Measurements from ENCODE around the gene SSBP2. TPM values are rescaled to one million over a fixed set of nuclear protein-coding genes. Genes with fewer than 3 reads are reported as not detected.

Gene SSBP2
- total and polyA plus RNA-seq, 2 of the 8 experiments (the other 6 are each of a cell fraction or from before 2014, with no cell fraction given), result 21.5 to 36.2 TPM

DNA sequence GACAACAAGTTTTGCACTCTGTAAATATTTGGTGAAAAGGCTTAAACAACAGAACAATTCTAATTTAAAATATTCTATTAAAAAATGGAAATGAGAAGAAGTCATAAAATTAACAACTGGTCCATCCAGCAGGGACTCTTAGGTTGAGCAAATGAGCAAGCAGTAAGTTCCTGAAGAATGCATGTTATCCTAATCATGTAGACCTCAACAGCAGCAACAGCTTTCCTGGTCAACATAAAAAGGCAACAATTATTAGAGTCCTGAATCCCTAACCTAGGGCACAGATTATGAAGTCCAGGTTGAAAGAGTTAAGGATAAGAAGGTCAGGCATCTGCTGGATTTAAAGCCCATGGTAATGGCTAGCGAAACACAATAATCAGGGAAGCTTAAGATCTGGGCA, 120.9 kb downstream of the SSBP2 start (continued):
- TF ChIP-seq, protein P1, sequence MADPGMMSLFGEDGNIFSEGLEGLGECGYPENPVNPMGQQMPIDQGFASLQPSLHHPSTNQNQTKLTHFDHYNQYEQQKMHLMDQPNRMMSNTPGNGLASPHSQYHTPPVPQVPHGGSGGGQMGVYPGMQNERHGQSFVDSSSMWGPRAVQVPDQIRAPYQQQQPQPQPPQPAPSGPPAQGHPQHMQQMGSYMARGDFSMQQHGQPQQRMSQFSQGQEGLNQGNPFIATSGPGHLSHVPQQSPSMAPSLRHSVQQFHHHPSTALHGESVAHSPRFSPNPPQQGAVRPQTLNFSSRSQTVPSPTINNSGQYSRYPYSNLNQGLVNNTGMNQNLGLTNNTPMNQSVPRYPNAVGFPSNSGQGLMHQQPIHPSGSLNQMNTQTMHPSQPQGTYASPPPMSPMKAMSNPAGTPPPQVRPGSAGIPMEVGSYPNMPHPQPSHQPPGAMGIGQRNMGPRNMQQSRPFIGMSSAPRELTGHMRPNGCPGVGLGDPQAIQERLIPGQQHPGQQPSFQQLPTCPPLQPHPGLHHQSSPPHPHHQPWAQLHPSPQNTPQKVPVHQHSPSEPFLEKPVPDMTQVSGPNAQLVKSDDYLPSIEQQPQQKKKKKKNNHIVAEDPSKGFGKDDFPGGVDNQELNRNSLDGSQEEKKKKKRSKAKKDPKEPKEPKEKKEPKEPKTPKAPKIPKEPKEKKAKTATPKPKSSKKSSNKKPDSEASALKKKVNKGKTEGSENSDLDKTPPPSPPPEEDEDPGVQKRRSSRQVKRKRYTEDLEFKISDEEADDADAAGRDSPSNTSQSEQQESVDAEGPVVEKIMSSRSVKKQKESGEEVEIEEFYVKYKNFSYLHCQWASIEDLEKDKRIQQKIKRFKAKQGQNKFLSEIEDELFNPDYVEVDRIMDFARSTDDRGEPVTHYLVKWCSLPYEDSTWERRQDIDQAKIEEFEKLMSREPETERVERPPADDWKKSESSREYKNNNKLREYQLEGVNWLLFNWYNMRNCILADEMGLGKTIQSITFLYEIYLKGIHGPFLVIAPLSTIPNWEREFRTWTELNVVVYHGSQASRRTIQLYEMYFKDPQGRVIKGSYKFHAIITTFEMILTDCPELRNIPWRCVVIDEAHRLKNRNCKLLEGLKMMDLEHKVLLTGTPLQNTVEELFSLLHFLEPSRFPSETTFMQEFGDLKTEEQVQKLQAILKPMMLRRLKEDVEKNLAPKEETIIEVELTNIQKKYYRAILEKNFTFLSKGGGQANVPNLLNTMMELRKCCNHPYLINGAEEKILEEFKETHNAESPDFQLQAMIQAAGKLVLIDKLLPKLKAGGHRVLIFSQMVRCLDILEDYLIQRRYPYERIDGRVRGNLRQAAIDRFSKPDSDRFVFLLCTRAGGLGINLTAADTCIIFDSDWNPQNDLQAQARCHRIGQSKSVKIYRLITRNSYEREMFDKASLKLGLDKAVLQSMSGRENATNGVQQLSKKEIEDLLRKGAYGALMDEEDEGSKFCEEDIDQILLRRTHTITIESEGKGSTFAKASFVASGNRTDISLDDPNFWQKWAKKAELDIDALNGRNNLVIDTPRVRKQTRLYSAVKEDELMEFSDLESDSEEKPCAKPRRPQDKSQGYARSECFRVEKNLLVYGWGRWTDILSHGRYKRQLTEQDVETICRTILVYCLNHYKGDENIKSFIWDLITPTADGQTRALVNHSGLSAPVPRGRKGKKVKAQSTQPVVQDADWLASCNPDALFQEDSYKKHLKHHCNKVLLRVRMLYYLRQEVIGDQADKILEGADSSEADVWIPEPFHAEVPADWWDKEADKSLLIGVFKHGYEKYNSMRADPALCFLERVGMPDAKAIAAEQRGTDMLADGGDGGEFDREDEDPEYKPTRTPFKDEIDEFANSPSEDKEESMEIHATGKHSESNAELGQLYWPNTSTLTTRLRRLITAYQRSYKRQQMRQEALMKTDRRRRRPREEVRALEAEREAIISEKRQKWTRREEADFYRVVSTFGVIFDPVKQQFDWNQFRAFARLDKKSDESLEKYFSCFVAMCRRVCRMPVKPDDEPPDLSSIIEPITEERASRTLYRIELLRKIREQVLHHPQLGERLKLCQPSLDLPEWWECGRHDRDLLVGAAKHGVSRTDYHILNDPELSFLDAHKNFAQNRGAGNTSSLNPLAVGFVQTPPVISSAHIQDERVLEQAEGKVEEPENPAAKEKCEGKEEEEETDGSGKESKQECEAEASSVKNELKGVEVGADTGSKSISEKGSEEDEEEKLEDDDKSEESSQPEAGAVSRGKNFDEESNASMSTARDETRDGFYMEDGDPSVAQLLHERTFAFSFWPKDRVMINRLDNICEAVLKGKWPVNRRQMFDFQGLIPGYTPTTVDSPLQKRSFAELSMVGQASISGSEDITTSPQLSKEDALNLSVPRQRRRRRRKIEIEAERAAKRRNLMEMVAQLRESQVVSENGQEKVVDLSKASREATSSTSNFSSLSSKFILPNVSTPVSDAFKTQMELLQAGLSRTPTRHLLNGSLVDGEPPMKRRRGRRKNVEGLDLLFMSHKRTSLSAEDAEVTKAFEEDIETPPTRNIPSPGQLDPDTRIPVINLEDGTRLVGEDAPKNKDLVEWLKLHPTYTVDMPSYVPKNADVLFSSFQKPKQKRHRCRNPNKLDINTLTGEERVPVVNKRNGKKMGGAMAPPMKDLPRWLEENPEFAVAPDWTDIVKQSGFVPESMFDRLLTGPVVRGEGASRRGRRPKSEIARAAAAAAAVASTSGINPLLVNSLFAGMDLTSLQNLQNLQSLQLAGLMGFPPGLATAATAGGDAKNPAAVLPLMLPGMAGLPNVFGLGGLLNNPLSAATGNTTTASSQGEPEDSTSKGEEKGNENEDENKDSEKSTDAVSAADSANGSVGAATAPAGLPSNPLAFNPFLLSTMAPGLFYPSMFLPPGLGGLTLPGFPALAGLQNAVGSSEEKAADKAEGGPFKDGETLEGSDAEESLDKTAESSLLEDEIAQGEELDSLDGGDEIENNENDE (IDR thresholded peaks at IDR 0.05; ENCODE audit: insufficient replicate concordance, low read length), result no peak
- TF ChIP-seq RNF2 (IDR thresholded peaks at IDR 0.05; ENCODE audit: borderline replicate concordance, low read depth, low read length, missing control alignments, poor library complexity, severe bottlenecking) (no peak), SAP30 (IDR thresholded peaks at IDR 0.05; ENCODE audit: insufficient read depth, insufficient replicate concordance, low read length) (no peak), RXRA (IDR thresholded peaks at IDR 0.05; ENCODE audit: insufficient read depth, low read depth, low read length) (no peak), JUN (IDR thresholded peaks at IDR 0.05; ENCODE audit: low read depth, low read length) (no peak), SIN3A (conservative IDR thresholded peaks at IDR 0.05 in 1 of 2, IDR thresholded peaks at IDR 0.05 in 1 of 2; ENCODE audit: low read depth in 1 of 2, low read length in 2 of 2) (no peak)
- TF ChIP-seq, protein P2, sequence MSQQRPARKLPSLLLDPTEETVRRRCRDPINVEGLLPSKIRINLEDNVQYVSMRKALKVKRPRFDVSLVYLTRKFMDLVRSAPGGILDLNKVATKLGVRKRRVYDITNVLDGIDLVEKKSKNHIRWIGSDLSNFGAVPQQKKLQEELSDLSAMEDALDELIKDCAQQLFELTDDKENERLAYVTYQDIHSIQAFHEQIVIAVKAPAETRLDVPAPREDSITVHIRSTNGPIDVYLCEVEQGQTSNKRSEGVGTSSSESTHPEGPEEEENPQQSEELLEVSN (IDR thresholded peaks at IDR 0.05), result no peak
